WTC11 (cell line): ENCODE data around the gene CISTR.

ENCODE experiments used
- ARID4B ChIP-seq: sonication (generic); formaldehyde crosslinking; IDR thresholded peaks from 2 replicates; pipeline ENCODE4 v1.8.0; 2023; ENCODE audit warnings: missing genetic modification reagents, mild to moderate bottlenecking, borderline replicate concordance
- CREB1 ChIP-seq: sonication (generic); formaldehyde crosslinking; IDR thresholded peaks from 2 replicates; pipeline ENCODE4 v1.8.0; 2023; ENCODE audit warnings: mild to moderate bottlenecking, missing genetic modification reagents
- CREM ChIP-seq: sonication (generic); formaldehyde crosslinking; IDR thresholded peaks from 2 replicates; pipeline ENCODE4 v1.8.1; 2022; ENCODE audit warnings: mild to moderate bottlenecking, missing genetic modification reagents, moderate library complexity
- CTCF ChIP-seq: fragments of 200-600 bp; IDR thresholded peaks from 2 replicates; pipeline ENCODE4 v1.8.0; 2022; ENCODE audit warnings: antibody characterized with exemption
- ELF4 ChIP-seq: sonication (generic); formaldehyde crosslinking; IDR thresholded peaks from 2 replicates; pipeline ENCODE4 v1.8.1; 2022; ENCODE audit warnings: low read depth, mild to moderate bottlenecking, moderate library complexity, missing genetic modification reagents
- IRF2 ChIP-seq: sonication (generic); formaldehyde crosslinking; IDR thresholded peaks from 2 replicates; pipeline ENCODE4 v1.8.0; 2022; ENCODE audit warnings: low read depth, missing genetic modification reagents, borderline replicate concordance
- JUN ChIP-seq: sonication (generic); formaldehyde crosslinking; IDR thresholded peaks from 2 replicates; pipeline ENCODE4 v1.8.0; 2023; ENCODE audit warnings: mild to moderate bottlenecking, missing genetic modification reagents
- SP1 ChIP-seq: sonication (generic); formaldehyde crosslinking; conservative IDR thresholded peaks from 2 replicates; pipeline ENCODE4 v1.8.1; 2022; ENCODE audit warnings: missing genetic modification reagents
- ZBTB43 ChIP-seq: sonication (generic); formaldehyde crosslinking; IDR thresholded peaks from 2 replicates; pipeline ENCODE4 v1.8.1; 2023; ENCODE audit warnings: mild to moderate bottlenecking, missing genetic modification reagents
- ZNF423 ChIP-seq: fragments of 250-450 bp; sonication (Bioruptor Pico); IDR thresholded peaks from 2 replicates; pipeline ENCODE4 v2.1.2; 2022; ENCODE audit warnings: mild to moderate bottlenecking, moderate library complexity
- ZNF532 ChIP-seq: fragments of 250-450 bp; sonication (Bioruptor Pico); IDR thresholded peaks from 2 replicates; pipeline ENCODE4 v1.9.0; 2021; ENCODE audit warnings: mild to moderate bottlenecking, borderline replicate concordance
- ZSCAN18 ChIP-seq: fragments of 250-450 bp; sonication (Bioruptor Pico); IDR thresholded peaks from 2 replicates; pipeline ENCODE4 v2.1.2; 2022; ENCODE audit warnings: mild to moderate bottlenecking, moderate library complexity

GRCh38 chr12:53710091-53710490 lies 41.7 kb downstream of the CISTR start:
- no peak for TF ChIP-seq CTCF
- no peak for TF ChIP-seq ZNF532 (CRISPR knock-in tag)
- no peak for TF ChIP-seq ELF4 (CRISPR knock-in tag)
- no peak for TF ChIP-seq ZBTB43 (CRISPR knock-in tag)
- no peak for TF ChIP-seq SP1
- no peak for TF ChIP-seq JUN (CRISPR knock-in tag)
- no peak for TF ChIP-seq ARID4B
- no peak for TF ChIP-seq ZSCAN18
- TF ChIP-seq CREM (CRISPR knock-in tag), result no peak
- no peak for TF ChIP-seq CREB1
- no peak for TF ChIP-seq ZNF423 (CRISPR knock-in tag)
- no peak for TF ChIP-seq IRF2 (CRISPR knock-in tag)
